Measurements from ENCODE around the gene WASHC4.

DNA sequence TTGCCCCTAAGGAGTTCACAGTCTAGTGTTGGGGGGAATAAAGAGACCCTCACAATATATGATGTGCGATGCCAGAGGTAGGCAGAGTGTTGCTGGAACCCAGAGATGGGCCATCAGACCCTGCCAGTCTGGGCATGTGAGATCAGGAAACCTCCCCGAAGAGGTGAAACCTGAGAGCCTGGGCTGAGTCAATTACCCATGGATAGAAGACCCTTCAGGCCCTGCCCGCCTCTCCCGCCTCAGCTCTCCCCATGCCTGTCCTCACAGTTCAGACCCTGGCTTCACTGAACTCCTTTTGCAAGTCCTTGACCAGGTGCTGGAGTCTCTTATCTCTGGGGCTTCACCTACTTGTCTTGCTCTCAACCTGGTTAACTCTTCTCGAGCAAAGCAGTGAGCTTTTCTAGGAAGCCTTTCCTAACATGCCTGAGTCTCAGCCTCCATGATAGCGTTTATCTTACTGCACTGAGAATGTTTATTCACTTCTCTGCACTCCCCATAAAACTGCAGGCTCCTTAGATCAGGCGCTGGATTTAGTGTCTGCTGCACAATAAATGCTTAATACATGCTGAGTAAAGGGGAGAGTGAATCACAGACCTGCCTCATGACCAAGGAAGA is 42.9 kb upstream of the WASHC4 start:
- TF ChIP-seq ELF4 (IDR thresholded peaks at IDR 0.05) (no peak), NFRKB (IDR thresholded peaks at IDR 0.05) (no peak), SUZ12 (IDR thresholded peaks at IDR 0.05) (no peak), BHLHE40 (IDR thresholded peaks at IDR 0.05; ENCODE audit: borderline replicate concordance) (no peak)

All from HEK293T (cell line).